ENCODE data around the gene EFNA3. TPM values are rescaled to one million over a fixed set of nuclear protein-coding genes. Genes with fewer than 3 reads are reported as not detected.

Gene EFNA3
- total RNA-seq, 1 experiment from 2014 or later, result 23.5 TPM

DNA sequence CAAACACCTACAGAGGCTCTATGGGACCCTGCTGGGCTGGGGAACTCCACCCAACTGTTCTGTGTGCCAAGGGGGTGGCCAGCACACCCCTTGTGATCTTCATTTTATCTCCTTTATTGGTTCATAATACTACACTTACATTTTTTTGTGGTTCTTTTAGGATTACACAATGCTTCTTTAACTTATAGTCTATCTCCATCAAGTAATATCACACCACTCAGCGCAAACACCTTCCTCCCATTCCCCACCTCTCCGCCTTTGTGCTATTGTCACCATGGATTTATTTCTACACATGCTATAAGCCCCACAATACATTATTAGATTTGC lies 15.9 kb downstream of the EFNA3 start:
- POLR2A ChIA-PET (ENCODE audit: unreplicated experiment), result no interaction called here
- H3K27ac ChIP-seq (ENCODE audit: low read length), result no peak overlapping the region

GRCh38 chr1:155099331-155099730 lies 20.7 kb downstream of the EFNA3 start:
- no peaks in the 10 kb centered on the region for H3K27me3 ChIP-seq (ENCODE audit: low read length)
- DNase-seq (no peak), ATAC-seq (no peak)
- H3K4me3 ChIP-seq (ENCODE audit: low read length), result no peak overlapping the region
- POLR2A ChIA-PET (ENCODE audit: unreplicated experiment), result no interaction called here
- TF ChIP-seq EZH2 (IDR thresholded peaks at IDR 0.05; ENCODE audit: low read length, unreplicated experiment) (no peak), EZH2phosphoT487 (IDR thresholded peaks at IDR 0.05; ENCODE audit: borderline replicate concordance, low read length) (no peak)
- TF ChIP-seq, protein P1, sequence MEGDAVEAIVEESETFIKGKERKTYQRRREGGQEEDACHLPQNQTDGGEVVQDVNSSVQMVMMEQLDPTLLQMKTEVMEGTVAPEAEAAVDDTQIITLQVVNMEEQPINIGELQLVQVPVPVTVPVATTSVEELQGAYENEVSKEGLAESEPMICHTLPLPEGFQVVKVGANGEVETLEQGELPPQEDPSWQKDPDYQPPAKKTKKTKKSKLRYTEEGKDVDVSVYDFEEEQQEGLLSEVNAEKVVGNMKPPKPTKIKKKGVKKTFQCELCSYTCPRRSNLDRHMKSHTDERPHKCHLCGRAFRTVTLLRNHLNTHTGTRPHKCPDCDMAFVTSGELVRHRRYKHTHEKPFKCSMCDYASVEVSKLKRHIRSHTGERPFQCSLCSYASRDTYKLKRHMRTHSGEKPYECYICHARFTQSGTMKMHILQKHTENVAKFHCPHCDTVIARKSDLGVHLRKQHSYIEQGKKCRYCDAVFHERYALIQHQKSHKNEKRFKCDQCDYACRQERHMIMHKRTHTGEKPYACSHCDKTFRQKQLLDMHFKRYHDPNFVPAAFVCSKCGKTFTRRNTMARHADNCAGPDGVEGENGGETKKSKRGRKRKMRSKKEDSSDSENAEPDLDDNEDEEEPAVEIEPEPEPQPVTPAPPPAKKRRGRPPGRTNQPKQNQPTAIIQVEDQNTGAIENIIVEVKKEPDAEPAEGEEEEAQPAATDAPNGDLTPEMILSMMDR (conservative IDR thresholded peaks at IDR 0.05; ENCODE audit: low read depth, low read length), result no peak
- H3K9me3 ChIP-seq (ENCODE audit: low read length), result no peaks in the 10 kb centered on the region
- BruUV-seq (replicated peaks), result no TSS peak
- H2AFZ ChIP-seq (ENCODE audit: low read length), result no peak overlapping the region
- no peaks in the 10 kb centered on the region for H3K79me2 ChIP-seq (ENCODE audit: low read length)
- H4K20me1 ChIP-seq (ENCODE audit: low read length), result no peaks in the 10 kb centered on the region
- intact Hi-C loops (cut with micrococcal nuclease), result no loop called here
- no peaks in the 10 kb centered on the region for H3K4me1 ChIP-seq (ENCODE audit: insufficient read depth, low read length)
- H3K27ac ChIP-seq (ENCODE audit: low read length), result no peak overlapping the region
- no peaks in the 10 kb centered on the region for H3K36me3 ChIP-seq (ENCODE audit: low read depth, low read length)
- H3K4me2 ChIP-seq (ENCODE audit: low read length), result no peak overlapping the region
- CTCF ChIA-PET, result no interaction called here
- no peaks in the 10 kb centered on the region for H3F3A ChIP-seq (ENCODE audit: low read length, unreplicated experiment)
- no peak overlapping the region for H3K9ac ChIP-seq (ENCODE audit: low read length)
- H3K9me2 ChIP-seq (replicated peaks; ENCODE audit: low read length), result no peaks in the 10 kb centered on the region

More for the DNA sequence above, 15.9 kb downstream of the EFNA3 start:
- Histone ChIP-seq H3K4me3 (ENCODE audit: low read length) (no peak overlapping the region), H3K79me2 (ENCODE audit: low read length) (no peaks in the 10 kb centered on the region), H3K9me3 (ENCODE audit: low read length) (no peaks in the 10 kb centered on the region), H2AFZ (ENCODE audit: low read length) (no peak overlapping the region), H3F3A (ENCODE audit: low read length, unreplicated experiment) (no peaks in the 10 kb centered on the region), H3K4me2 (ENCODE audit: low read length) (no peak overlapping the region), H4K20me1 (ENCODE audit: low read length) (no peaks in the 10 kb centered on the region), H3K9me2 (replicated peaks; ENCODE audit: low read length) (no peaks in the 10 kb centered on the region), H3K9ac (ENCODE audit: low read length) (no peak overlapping the region), H3K27me3 (ENCODE audit: low read length) (no peaks in the 10 kb centered on the region), H3K36me3 (ENCODE audit: low read depth, low read length) (no peaks in the 10 kb centered on the region), H3K4me1 (ENCODE audit: insufficient read depth, low read length) (peaks cover 9% of the 10 kb centered on the region)
- CTCF ChIA-PET, result interaction anchor here (1.2 to 1.9 kb wide), 3 partner anchors 41 to 78 kb away, joined by 3 to 12 read pairs (median 10); partner anchors contain the start of gene KRTCAP2
- ATAC-seq (no peak), DNase-seq (no peak)
- intact Hi-C loops (cut with micrococcal nuclease), result loop anchor here (1.0 kb wide), 2 partner anchors 29 to 41 kb away; partner anchors contain the start of gene SLC50A1
- no peak for TF ChIP-seq EZH2phosphoT487 (IDR thresholded peaks at IDR 0.05; ENCODE audit: borderline replicate concordance, low read length)
- TF ChIP-seq EZH2 (IDR thresholded peaks at IDR 0.05; ENCODE audit: low read length, unreplicated experiment), result no peak
- TF ChIP-seq, protein P1 (conservative IDR thresholded peaks at IDR 0.05; ENCODE audit: low read depth, low read length), result no peak
- no TSS peak for BruUV-seq (replicated peaks)

DNA sequence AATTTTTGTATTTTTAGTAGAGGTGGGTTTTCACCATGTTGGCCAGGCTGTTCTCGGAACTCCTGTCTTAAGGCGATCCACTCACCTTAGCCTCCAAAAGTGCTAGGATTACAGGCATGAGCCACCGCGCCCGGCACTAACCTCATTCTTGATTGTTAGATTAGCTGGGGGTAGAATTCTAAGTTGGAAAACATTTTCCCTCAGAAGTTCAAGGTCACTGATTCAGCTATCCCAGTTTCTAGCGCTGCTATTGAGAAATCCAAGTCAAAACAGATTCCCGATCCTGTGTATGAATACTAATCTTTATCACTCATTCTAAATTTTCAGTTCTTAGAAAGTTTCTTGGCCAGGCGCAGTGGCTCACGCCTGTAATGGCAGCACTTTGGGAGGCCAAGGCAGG lies 24.7 kb downstream of the EFNA3 start:
- BruUV-seq (replicated peaks), result no TSS peak
- Histone ChIP-seq H3K36me3 (ENCODE audit: low read depth, low read length) (no peaks in the 10 kb centered on the region), H3K27ac (ENCODE audit: low read length) (no peak overlapping the region), H3K9me2 (replicated peaks; ENCODE audit: low read length) (no peaks in the 10 kb centered on the region), H3F3A (ENCODE audit: low read length, unreplicated experiment) (no peaks in the 10 kb centered on the region), H3K4me2 (ENCODE audit: low read length) (no peak overlapping the region), H3K27me3 (ENCODE audit: low read length) (no peaks in the 10 kb centered on the region), H3K4me3 (ENCODE audit: low read length) (no peak overlapping the region), H3K79me2 (ENCODE audit: low read length) (no peaks in the 10 kb centered on the region), H3K4me1 (ENCODE audit: insufficient read depth, low read length) (no peaks in the 10 kb centered on the region), H3K9me3 (ENCODE audit: low read length) (no peaks in the 10 kb centered on the region), H2AFZ (ENCODE audit: low read length) (no peak overlapping the region), H3K9ac (ENCODE audit: low read length) (no peak overlapping the region), H4K20me1 (ENCODE audit: low read length) (no peaks in the 10 kb centered on the region)
- ATAC-seq, result no peak
- no peak for TF ChIP-seq EZH2 (IDR thresholded peaks at IDR 0.05; ENCODE audit: low read length, unreplicated experiment)
- TF ChIP-seq EZH2phosphoT487 (IDR thresholded peaks at IDR 0.05; ENCODE audit: borderline replicate concordance, low read length), result no peak
- TF ChIP-seq, protein P1 (conservative IDR thresholded peaks at IDR 0.05; ENCODE audit: low read depth, low read length), result no peak
- intact Hi-C loops (cut with micrococcal nuclease), result no loop called here
- ChIA-PET POLR2A (ENCODE audit: unreplicated experiment) (no interaction called here), CTCF (no interaction called here)
- no peak for DNase-seq

All from PC-3 (cell line).